Prostate gland (tissue), 2 donors: ENCODE data around the gene DCUN1D1. TPM values are rescaled to one million over a fixed set of nuclear protein-coding genes. Genes with fewer than 3 reads are reported as not detected.

Experiments used
- DNase-seq: peaks from one replicate; pipeline ENCODE4 v3.0.0-alpha.2; 2019; ENCODE audit warnings: low spot score
- H3K27ac ChIP-seq, 2 donors: fragments of 200-600 bp; sonication (generic); 2 replicates each; pipeline ENCODE4 v1.5.1; 2017 to 2019
- H3K27me3 ChIP-seq: fragments of 200-600 bp; sonication (generic); replicated peaks from 2 replicates; pipeline ENCODE4 v1.5.1; 2019; ENCODE audit not compliant: insufficient read depth
- H3K36me3 ChIP-seq, 2 donors: fragments of 200-600 bp; sonication (generic); 1 replicate in 1 of 2; 2 replicates in 1 of 2; pipeline versions ENCODE4 v1.5.1 to v1.8.1; 2017 to 2019
- H3K4me1 ChIP-seq: fragments of 200-600 bp; sonication (generic); replicated peaks from 2 replicates; pipeline ENCODE4 v1.5.1; 2019
- H3K4me3 ChIP-seq, 2 donors: fragments of 200-600 bp; sonication (generic); 2 replicates each; pipeline ENCODE4 v1.5.1; 2017 to 2019
- H3K9me3 ChIP-seq: fragments of 200-600 bp; sonication (generic); 2 replicates; pipeline ENCODE4 v1.5.1; 2017
- CTCF ChIP-seq, 4 experiments: fragments of 200-600 bp in 2 of 4; fragments of 450-650 bp in 2 of 4; sonication (generic) in 2 of 4; IDR thresholded peaks; 1 replicate in 3 of 4; 2 replicates in 1 of 4; pipeline ENCODE4 v1.5.1; 2016 to 2019; ENCODE audit warnings: antibody characterized with exemption in 4 of 4, mild to moderate bottlenecking in 2 of 4, moderate library complexity in 2 of 4
- POLR2A ChIP-seq: fragments of 450-650 bp; IDR thresholded peaks from one replicate; pipeline ENCODE4 v1.6.1; 2016; ENCODE audit warnings: antibody characterized with exemption, mild to moderate bottlenecking
- POLR2AphosphoS5 ChIP-seq: sonication (generic); formaldehyde crosslinking; IDR thresholded peaks from one replicate; pipeline ENCODE4 v1.6.1; 2017; ENCODE audit warnings: antibody characterized with exemption
- WGBS: methylation state at CpG from one replicate; pipeline ENCODE4 v1.1.5; 2018; 5-methylcytosine and 5-hydroxymethylcytosine counted together
- intact Hi-C: fragments of 100-400 bp; cut with DNase I; formaldehyde crosslinking; loops from one replicate; pipeline ENCODE4 v1.14.2; 2022
- total RNA-seq, 2 donors: library from RNA; depleted of rRNA; stranded (reverse); fragments of >200 nt; gene quantifications; one replicate each; pipeline ENCODE4 v1.1.0, GENCODE V29; 2016

Gene DCUN1D1
- total RNA-seq, 2 donors from 2014 or later = 25.5 to 25.6 TPM

GRCh38 chr3:182978387-182978786 lies 2.0 kb downstream of the DCUN1D1 start:
- no peaks in the 10 kb centered on the region for H3K36me3 ChIP-seq
- intact Hi-C loops = loop anchor here (5.0 kb wide), 1 partner anchor 181 kb away; no protein-coding TSS in a partner anchor
- H3K27me3 ChIP-seq = no peaks in the 10 kb centered on the region
- no peak overlapping the region for H3K27ac ChIP-seq
- DNase-seq = no peak
- TF ChIP-seq POLR2AphosphoS5 (no peak), POLR2A (no peak), CTCF (IDR thresholded peaks at IDR 0.05) (no peak)
- no peak overlapping the region for H3K4me3 ChIP-seq
- 81% methylated on average over 5 of the region's 5 CpGs for WGBS
- H3K4me1 ChIP-seq = no peaks in the 10 kb centered on the region
- H3K9me3 ChIP-seq = no peaks in the 10 kb centered on the region

- Histone ChIP-seq H3K4me3 (no peak overlapping the region), H3K9me3 (no peaks in the 10 kb centered on the region), H3K27ac (no peak overlapping the region), H3K4me1 (no peaks in the 10 kb centered on the region), H3K36me3 (no peaks in the 10 kb centered on the region), H3K27me3 (no peaks in the 10 kb centered on the region)
- WGBS = 94% methylated on average over 5 of the region's 5 CpGs
- intact Hi-C loops = no loop called here
- no peak for DNase-seq
- TF ChIP-seq CTCF (IDR thresholded peaks at IDR 0.05) (no peak), POLR2A (no peak), POLR2AphosphoS5 (no peak)
Observed at GRCh38 chr3:182973047-182973446, 7.3 kb downstream of the DCUN1D1 start.

GRCh38 chr3:182972387-182972786 lies 8.0 kb downstream of the DCUN1D1 start:
- Histone ChIP-seq H3K4me1 (no peaks in the 10 kb centered on the region), H3K9me3 (no peaks in the 10 kb centered on the region), H3K27ac (no peak overlapping the region), H3K36me3 (no peaks in the 10 kb centered on the region), H3K27me3 (no peaks in the 10 kb centered on the region), H3K4me3 (no peak overlapping the region)
- no peak for TF ChIP-seq POLR2A
- DNase-seq = no peak
- 93% methylated on average over 6 of the region's 6 CpGs for WGBS
- intact Hi-C loops = no loop called here

- no peak overlapping the region for H3K27ac ChIP-seq
- no peak for DNase-seq
- WGBS = 79% methylated on average over 2 of the region's 2 CpGs
- no peaks in the 10 kb centered on the region for H3K4me1 ChIP-seq
- H3K36me3 ChIP-seq = no peaks in the 10 kb centered on the region
- intact Hi-C loops = no loop called here
- TF ChIP-seq CTCF (IDR thresholded peaks at IDR 0.05) (no peak), POLR2AphosphoS5 (no peak), POLR2A (no peak)
- H3K4me3 ChIP-seq = no peak overlapping the region
- H3K27me3 ChIP-seq = no peaks in the 10 kb centered on the region
- H3K9me3 ChIP-seq = no peaks in the 10 kb centered on the region
Observed at GRCh38 chr3:182971637-182972036, 8.7 kb downstream of the DCUN1D1 start.

- Histone ChIP-seq H3K4me1 (no peaks in the 10 kb centered on the region), H3K4me3 (no peak overlapping the region), H3K36me3 (no peaks in the 10 kb centered on the region), H3K9me3 (no peaks in the 10 kb centered on the region), H3K27ac (no peak overlapping the region), H3K27me3 (no peaks in the 10 kb centered on the region)
- intact Hi-C loops = no loop called here
- no peak for DNase-seq
- WGBS = 80% methylated on average over 3 of the region's 3 CpGs
- no peak for TF ChIP-seq CTCF (IDR thresholded peaks at IDR 0.05)
Observed at GRCh38 chr3:182970811-182971418, 9.4 kb downstream of the DCUN1D1 start.
